Fibroblast of peridontal ligament (primary cell): ENCODE data around the gene TSPAN5.

Experiments used
- DNase-seq: peaks from one replicate; pipeline ENCODE4 v3.0.0-alpha.2; 2010; ENCODE audit errors: extremely low read depth

Gene TSPAN5

DNA sequence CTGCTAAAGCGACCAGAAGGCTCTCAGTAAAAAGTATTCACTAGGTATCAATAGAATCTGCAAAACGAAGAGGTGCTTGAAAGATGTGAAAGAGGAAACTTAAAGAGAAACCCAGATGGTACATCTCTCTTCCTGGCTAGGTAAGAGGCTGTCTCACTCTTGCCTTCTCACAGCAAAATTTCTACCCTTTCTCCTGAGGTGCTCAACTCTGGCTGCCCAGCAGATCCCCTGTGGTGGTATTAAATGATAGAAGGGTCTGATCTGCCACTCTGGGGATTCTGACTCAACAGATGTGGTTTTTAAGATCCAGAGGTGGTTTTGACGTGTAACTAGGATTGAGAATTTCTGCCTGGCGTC is 14.9 kb upstream of the TSPAN5 start:
- no peak for DNase-seq

DNA sequence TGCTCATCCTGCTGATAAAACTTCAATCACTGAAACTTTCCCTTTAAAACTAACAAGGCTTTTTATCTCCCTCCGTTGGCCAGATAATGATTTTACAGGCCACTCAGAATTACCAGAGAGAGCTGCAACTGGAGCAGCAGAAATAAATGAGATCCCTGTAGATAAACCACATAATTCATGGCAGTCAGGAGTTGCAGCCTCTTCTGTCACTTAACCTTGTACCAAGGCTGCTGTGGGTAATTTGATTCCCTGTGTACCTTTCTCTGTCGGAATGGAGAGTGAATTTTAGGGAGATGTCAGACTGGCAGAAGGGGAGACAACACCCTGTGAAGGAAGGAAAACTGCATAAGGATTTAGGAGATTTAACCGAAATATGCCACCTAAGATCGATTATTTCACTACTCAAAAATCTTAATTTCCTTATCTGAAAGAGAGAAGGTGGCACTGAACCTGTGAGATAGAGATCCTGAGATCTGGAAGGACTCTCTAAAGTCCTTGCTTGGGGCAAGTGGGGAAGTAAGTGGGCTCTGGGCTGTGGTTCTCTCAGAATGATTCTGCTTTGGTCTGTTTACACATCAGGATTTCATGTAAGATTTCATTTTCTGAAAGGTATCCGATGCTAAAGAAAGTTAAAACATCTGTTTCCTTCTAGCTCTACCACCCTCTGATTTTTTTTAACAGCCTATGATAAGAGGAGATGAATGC is 14.3 kb upstream of the TSPAN5 start:
- no peak for DNase-seq

GRCh38 chr4:98671131-98671530 is 12.7 kb upstream of the TSPAN5 start:
- DNase-seq, result no peak

DNA sequence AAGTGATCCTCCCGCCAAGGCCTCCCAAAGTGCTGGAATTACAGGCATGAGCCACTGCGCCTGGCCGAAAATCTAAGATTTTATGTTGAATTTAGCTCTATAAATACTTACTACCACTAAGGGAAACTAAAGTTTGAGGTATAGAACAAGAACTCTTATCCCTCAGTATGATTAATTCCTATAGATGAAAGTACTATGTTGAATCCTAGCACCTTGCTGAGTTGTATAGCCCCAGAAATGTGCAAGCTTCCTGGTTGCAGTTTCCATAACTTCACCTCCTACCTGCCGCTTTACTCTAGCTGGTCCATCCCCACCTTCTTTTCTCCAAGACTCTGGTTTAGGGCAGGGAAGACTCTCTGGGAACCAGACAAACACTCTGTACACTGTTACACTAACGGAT is 11.8 kb upstream of the TSPAN5 start:
- no peak for DNase-seq

DNA sequence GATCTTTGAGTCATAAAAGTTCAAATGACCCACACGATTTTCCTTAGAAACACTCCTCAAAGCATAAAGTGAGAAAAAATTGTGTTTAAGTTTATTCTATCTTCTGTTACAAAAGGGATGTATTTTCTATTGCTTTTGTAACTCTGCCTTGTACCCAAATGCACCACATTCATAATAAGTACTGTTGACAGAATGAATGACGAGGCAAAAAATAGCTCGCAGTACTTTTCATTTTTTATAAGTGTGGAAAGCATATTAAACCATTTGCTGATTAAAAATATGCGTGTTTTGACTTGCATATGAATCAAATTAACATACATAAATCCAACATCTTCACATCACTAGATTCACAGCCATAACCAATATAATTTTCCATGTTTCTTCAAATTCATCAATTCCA is 11.2 kb upstream of the TSPAN5 start:
- DNase-seq, result no peak

- no peak for DNase-seq
These were observed 6.5 kb upstream of the TSPAN5 start for GRCh38 chr4:98664959-98665358.

GRCh38 chr4:98663226-98664006 is 5.0 kb upstream of the TSPAN5 start:
- no peak for DNase-seq

- no peak for DNase-seq
These were observed 4.3 kb upstream of the TSPAN5 start for GRCh38 chr4:98662626-98663225.

DNA sequence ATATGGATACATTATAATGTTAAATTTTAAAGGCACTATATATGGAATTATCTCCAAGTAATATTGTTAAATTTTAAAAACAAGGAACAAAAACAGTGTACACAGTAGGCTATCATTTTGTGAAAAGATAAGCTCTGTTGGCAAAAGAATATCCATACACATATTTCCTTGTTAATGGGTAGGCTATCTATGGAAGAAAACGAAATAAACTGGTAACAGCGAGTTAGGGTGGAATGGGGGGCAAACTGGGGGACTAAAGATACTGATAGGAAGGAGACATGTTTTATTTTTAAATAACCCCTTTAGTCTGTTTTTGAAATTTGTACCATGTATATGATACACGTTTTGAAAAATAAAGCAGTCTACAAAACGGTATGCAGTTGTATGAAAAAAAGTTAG is 3.6 kb upstream of the TSPAN5 start:
- DNase-seq, result no peak

- DNase-seq, result peak; percentile 40
These were observed 3.1 kb upstream of the TSPAN5 start for GRCh38 chr4:98661371-98662054.

DNA sequence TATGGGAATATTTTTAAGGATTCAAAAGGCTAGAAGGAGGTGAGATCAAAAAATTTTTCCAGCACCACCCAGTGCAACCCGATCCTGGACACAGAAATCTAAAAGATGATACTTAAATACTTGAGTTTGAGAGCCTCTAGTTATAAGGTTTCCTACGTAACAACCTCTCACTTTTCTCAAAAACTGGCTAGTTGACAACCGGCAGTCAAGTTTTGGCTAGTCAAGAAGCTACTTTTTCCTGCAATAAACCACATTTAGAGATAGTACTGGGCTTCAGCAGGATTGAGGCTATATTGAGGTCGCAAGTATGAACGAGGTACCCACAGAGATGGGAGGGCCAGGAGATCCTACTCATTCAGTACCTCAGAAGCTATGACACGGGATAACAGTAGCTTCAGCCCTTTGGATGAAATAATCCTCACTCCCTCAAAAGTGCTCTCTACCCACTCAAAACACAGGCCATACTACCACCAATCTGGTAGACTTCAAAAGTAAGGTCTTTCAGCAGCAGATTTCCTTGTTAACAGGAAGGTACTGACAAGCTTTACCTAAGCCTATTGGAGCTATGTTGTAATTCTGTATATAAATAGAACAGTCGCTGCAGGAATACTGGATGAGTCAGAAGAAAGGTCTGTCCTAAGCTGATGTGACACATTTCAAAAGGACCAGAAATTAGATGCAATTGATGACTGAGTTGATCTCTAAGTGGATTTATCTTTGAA is 1.5 kb upstream of the TSPAN5 start:
- no peak for DNase-seq

- DNase-seq, result peak; percentile 57
These were observed 738 bp upstream of the TSPAN5 start for GRCh38 chr4:98659106-98659592.

DNA sequence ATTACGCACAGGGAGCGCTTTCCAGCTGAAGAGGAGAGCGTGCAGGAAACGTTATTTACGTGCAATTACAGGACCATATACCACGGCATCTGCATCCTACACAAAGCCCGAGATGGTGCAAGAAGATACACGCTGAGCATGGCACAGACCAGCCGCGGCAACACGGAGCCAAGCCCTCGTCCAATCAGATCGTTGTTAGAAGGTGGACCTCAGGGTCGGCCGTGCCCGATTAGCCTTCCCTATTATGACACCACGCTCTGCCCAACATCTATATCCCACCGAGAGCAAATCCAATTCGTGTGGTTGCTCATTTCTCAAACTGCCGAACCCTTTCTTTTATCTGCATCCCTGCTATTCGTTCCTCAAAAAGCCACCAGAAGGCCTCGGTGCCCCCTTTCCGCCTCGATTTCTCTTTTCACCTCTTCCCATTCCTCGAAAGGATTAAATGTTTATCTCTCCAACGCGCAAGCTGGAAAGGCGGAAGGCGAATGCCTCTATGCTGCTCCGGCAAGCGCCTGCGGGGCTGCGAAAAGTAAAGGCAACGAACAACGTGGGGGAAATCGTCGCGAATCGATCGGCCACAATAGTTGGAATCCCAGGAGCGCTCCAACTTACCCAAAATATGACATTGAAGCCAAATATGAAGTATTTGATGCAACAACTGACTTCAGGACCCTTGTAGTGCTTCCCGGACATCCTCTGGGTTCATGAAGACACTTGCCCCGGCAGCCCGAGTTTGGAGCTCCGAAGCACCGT is 702 bp downstream of the TSPAN5 start:
- peak; percentile 74 for DNase-seq

DNA sequence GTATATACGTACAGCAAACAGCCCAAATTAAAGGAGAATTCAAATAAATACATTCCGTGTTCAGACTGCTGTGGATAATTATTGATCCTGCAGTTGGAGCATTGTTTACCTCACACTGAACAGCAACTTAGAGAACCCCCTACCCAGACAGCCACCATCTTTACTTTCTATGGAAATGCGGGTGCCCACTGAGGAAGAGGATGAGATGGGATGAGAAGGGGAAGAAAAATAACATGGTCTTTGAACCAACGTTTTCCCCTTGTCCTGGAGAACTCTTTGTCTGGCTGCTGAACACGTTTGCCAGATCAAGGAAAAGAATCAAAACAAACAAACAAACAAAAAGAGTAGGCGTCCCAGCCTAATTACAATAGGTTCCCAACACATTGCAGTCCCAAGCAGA is 1.5 kb downstream of the TSPAN5 start:
- DNase-seq, result no peak

GRCh38 chr4:98656443-98656842 is 2.0 kb downstream of the TSPAN5 start:
- DNase-seq, result no peak

DNA sequence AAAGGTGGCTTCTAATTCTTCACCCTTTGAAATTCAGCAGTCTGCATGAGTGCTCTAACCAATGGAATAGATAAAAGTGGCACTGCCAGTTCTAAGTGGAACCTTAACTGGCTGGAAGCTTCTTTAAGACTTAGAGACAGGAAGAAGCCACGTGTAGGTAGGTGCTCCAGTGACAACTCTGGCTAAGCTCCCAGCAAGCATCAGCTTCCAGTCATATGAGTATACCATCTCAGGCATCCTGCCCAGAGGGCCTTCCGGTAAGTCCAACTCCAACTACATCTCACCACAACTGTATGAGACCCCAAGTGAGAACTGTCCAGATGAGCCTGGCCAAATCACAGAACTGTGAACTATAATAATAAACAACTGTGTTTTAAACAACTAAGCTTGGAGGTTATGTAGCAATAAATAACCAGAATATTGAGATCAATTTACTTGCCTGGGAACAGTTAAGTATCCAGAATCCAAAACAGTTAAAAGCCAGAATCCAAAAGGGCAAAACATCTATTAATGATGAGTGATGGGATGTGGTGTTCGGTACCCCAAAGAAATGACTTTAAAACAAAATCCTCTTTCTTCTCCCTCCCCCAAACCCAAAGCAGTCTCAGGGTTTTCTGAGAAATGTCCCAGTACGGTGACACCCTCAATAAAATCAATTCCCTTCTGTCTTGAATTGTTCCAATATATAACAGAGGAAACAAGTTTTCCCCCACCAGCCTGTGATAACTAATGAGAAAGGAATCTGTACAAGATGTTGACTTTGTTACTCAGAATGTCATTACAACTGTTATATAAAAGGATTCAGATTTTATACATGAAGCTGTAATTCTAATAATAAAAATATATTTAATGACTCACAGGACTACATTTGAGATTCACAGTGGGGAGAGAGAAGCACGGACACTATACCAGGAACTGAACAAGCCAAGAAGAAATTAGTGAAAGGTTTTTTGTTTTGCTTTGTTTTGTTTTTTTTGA is 4.2 kb downstream of the TSPAN5 start:
- DNase-seq, result peak; percentile 90

DNA sequence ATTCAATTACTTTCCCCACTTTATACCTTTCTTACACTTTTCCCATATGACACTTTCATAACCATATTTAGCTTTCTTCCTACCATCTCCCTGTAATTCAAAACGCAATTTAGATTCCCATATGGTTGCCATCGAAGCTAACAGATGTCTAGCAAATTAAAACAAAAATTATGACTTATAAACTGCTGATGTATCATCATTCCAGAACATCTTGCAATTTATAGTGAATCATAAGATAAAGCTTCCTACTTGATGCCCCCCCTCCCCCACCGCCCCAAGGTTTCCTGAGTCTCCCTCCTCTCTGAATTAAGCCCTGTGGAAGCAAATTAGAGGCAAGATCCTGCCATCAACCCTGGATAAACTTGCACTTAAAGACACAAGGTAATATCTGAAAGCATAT is 5.4 kb downstream of the TSPAN5 start:
- DNase-seq, result peak; percentile 81

DNA sequence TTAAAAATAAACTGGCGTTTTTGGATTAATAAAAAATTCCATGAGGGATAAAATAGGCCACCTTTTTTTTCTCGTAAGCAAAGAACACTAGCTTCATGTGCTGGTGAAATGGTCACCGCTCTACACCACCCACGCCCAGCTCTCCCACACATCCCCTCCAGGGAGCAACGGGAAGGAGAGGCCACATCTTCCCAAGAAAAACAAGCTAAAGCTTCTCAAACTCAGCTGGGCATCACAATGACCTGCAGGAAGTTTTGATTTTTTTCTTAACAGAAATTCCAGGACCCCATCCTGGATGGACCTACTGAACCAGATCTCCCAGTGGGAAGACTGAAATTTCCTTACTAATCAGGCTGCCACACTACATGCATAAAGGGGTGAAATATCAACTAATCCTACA is 9.8 kb downstream of the TSPAN5 start:
- no peak for DNase-seq

GRCh38 chr4:98646422-98646821 is 12.0 kb downstream of the TSPAN5 start:
- no peak for DNase-seq

GRCh38 chr4:98645527-98645926 is 12.9 kb downstream of the TSPAN5 start:
- no peak for DNase-seq
